PC-9 (cell line): Measurements from ENCODE around the gene NADK2.
"Not testable (repeated sequence)": the region's sequence is repeated elsewhere in the genome, so short reads cannot be mapped to it uniquely, and the experiment has no call there.

Experiments used
- EZH2 ChIP-seq: fragments of 200-600 bp; sonication (generic); IDR thresholded peaks from 2 replicates; pipeline ENCODE4 v1.8.0; 2017; ENCODE audit warnings: antibody characterized with exemption, low read depth
- TF ChIP-seq, protein P1 (sequence below): fragments of 200-600 bp; sonication (generic); conservative IDR thresholded peaks from 2 replicates; pipeline ENCODE4 v1.6.1; 2017; ENCODE audit warnings: mixed run types, antibody characterized with exemption, mild to moderate bottlenecking, moderate library complexity

DNA sequence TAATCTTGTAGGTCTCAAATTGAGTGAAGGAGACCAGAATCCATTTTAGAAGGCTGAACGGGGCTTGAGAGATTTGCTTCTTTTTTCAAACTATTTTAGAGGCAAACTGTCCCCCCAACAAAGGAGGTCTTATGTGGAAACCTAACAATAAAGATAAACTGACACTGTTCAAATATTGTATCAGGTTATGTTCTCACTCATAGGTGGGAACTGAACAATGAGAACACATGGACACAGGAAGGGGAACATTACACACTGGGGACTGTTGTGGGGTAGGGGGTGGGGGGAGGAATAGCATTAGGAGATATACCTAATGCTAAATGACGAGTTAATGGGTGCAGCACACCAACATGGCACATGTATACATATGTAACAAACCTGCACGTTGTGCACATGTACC, 42.9 kb downstream of the NADK2 start:
- TF ChIP-seq, protein P1, sequence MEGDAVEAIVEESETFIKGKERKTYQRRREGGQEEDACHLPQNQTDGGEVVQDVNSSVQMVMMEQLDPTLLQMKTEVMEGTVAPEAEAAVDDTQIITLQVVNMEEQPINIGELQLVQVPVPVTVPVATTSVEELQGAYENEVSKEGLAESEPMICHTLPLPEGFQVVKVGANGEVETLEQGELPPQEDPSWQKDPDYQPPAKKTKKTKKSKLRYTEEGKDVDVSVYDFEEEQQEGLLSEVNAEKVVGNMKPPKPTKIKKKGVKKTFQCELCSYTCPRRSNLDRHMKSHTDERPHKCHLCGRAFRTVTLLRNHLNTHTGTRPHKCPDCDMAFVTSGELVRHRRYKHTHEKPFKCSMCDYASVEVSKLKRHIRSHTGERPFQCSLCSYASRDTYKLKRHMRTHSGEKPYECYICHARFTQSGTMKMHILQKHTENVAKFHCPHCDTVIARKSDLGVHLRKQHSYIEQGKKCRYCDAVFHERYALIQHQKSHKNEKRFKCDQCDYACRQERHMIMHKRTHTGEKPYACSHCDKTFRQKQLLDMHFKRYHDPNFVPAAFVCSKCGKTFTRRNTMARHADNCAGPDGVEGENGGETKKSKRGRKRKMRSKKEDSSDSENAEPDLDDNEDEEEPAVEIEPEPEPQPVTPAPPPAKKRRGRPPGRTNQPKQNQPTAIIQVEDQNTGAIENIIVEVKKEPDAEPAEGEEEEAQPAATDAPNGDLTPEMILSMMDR = not testable (repeated sequence)
- TF ChIP-seq EZH2 = not testable (repeated sequence)
